Fibroblast of peridontal ligament (primary cell): ENCODE data around the gene CNOT4.
"Not testable (repeated sequence)": the region's sequence is repeated elsewhere in the genome, so short reads cannot be mapped to it uniquely, and the experiment has no call there.

ENCODE experiments used
- DNase-seq: peaks from one replicate; pipeline ENCODE4 v3.0.0-alpha.2; 2010; ENCODE audit errors: extremely low read depth

Gene CNOT4

GRCh38 chr7:135364206-135364605 is 145.7 kb downstream of the CNOT4 start:
- DNase-seq = no peak

DNA sequence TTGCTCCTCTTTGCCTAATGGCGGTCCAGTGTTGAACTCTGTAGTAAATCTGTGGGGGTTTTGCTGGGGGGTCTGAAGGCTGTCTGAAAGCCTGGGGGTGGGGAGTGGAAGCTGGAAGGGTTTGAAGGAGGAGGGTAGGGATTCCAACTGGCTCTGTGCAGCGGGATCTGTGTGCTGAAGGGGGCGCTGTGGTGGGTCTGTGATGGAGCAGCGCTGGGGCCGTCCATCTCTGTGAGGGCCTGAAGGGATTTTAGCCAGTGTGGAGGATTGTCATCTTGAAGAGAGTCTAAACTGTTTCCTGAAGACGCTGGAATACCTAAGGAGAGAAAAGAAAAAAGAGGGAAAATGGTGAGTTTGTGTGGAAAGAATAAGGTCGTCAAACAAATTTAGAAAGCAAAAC is 147.0 kb downstream of the CNOT4 start:
- no peak for DNase-seq

DNA sequence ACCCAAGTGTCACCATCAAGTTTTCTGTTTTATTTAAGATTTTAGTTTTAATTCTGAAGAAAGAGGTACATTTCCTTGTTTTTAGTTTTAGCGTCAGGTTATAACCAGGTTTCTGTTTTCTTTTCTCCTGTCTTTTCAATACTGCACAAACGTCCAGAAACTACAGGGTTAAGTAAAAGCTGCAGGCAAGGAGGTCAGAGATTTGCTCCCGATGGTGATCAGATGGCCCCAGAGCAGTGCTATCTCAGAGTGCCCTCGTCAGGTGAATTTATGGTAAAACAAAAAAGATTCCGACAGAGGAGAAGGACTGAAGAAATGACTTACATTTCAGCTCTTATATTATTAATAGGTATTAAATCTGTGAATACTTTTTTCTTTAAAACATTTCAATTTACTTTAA is 148.1 kb downstream of the CNOT4 start:
- DNase-seq = no peak

DNA sequence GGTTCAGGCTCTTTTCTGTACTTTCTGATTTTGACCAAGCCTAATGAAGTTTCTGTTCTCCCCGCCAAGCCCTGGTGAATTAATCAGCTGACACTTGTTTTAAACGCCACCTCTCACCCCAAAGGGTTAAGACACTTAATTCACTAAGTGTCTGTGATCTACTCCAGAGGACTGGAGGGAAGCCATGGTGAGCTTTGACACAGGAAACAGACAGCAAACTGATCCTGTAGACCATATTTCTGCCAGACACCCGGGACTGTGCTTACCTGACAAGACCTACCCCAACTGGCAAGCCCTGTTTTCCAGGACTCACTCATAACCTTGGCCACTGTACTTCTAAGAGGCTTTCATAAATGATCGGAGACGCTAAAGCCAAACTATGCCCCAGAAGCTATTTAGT is 150.3 kb downstream of the CNOT4 start:
- DNase-seq = no peak

DNA sequence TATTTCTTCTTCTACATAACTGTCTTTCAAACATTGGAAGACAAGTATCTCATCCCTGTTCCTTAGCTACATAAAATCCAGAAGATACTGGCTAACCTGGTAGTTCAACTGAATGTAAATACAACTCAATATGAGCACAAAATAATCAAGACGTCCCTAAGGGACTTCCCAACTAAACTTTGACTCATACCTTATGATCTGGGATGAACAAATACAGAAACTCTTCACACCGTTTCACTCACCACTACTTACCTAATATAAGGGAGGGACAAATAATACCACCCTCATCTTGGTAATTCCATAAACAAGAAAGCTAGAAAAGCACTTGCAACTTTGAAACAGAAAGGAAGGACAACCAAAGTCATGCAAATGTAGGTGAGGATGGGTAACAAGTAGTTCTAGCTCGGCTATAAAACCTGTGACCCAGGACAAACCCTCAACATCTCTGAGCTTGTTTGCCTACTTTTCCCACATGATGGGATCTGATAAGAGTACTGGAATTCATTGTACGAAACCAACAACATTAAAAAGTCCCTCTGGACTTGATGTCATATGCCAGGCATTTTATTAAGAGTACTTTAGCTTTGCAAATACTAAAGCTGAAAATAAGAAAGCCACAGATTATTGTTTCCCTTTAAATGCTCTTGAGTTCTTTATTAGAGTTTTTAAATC is 154.4 kb downstream of the CNOT4 start:
- no peak for DNase-seq

GRCh38 chr7:135353832-135354231 is 156.1 kb downstream of the CNOT4 start:
- no peak for DNase-seq

DNA sequence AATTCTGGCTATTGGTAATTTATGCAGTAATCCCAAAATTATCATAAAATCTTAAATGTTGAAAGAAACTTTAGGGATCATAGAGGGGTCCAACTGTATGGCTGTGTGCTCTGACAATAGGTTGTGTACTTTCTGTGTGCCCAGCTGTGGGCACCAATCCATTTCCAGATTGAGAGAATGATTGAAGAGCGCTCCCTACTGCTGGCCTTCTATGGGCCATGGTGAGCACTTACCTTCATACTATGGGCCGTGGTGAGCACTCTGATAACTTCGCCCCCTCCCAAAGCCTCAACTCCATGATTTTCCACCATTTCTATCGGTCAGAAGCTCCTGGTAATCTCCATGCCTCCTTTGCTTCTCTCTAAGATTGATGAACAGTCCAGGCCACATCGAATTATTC is 157.6 kb downstream of the CNOT4 start:
- DNase-seq = no peak

- not testable (repeated sequence) for DNase-seq
Measured at GRCh38 chr7:135351070-135351469, 158.8 kb downstream of the CNOT4 start.

- no peak for DNase-seq
Measured at GRCh38 chr7:135349746-135350145, 160.2 kb downstream of the CNOT4 start.

- no peak for DNase-seq
Measured at GRCh38 chr7:135348493-135348892, 161.4 kb downstream of the CNOT4 start.

GRCh38 chr7:135343361-135343760 is 166.5 kb downstream of the CNOT4 start:
- no peak for DNase-seq

DNA sequence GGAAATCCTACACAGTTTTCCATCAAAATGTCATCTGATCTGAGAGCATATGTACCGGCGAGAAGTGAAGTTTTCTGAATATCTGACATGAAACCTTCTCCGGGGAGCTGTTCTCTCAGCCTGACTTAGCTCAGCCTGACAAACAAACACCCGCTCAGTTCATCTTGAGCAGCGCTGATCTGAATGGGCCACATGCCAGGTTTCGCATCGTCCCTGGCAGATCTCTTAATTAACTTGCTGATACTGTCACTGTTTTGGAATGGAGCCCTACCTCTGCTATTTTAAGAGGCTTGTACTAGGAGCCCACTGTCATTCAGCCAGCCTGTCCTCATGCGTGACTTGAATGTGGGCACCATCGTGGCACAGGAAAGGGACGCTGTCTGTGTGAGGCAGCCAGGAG is 167.0 kb downstream of the CNOT4 start:
- DNase-seq = no peak

GRCh38 chr7:135341049-135341448 is 168.9 kb downstream of the CNOT4 start:
- no peak for DNase-seq

DNA sequence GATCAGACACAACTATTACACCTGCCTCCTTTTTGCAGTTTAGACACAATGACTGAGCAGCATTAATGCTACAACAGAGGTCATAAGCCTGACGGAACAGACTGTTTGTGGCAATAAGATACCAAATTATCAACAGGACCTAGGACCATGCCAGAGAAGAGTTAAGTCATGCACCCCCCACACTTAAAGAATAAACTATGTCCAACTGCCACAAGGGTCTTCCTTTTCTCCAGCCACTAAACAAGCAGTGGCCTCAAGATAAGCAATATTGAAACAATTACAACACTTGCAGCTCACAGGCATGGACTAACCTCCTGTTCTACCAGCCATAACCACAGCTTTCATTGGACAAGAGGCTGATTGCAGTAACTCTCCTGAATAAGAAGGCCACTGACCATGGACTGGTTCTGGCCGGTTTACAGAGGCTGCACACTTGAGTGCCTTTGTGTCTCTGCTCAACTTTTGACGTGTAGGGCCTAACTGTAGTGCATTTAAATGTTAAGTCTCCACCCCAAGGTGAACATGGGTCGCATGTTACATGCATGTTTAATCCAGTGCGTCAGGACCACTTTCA is 171.8 kb downstream of the CNOT4 start:
- no peak for DNase-seq

GRCh38 chr7:135337506-135337905 is 172.4 kb downstream of the CNOT4 start:
- no peak for DNase-seq

DNA sequence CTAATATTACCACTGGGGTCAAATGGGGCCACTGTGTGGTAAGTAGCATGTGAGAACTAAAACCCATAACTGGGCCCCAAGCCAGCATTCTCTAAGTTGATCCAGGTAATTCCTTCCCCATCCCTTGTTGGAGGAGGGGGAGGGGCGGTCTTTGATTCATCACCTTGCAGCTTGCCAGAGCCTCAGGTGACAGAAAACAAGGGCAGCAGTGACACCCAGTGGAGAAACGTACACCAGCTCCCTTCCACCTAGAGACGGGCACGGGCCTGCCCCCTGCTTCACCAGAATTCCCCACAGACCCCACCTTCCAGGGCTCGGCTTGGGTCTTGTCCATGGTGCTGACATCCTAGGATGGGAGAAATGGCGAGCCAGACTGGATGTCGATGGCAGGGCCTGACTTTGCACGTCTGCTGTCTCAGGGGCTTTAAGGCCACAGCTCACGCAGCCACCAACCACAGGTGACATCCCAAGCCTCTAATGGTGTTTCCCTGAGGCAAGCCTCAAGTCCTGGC is 174.2 kb downstream of the CNOT4 start:
- DNase-seq = peak; percentile 5

GRCh38 chr7:135334830-135335543 is 174.9 kb downstream of the CNOT4 start:
- DNase-seq = no peak

DNA sequence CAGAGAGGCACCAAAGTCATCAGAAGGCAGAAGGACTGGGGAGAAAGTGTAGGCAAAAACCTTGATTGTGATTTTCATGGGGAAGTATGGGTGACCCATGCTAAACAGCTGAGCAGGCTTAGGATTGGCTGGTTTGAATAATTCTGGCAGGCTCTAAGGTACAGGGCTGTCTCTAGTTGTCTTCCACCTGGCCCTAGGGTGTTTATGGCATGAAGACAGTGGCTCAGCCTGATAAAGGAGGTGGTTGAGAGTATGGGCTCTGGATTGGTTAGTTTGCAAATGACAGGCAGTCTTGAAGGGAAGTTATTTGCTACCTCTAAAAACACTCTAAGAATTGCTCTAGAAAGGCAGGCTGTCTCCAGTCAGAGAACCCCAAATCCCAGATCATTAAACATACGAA is 176.0 kb downstream of the CNOT4 start:
- no peak for DNase-seq

GRCh38 chr7:135333200-135333599 is 176.7 kb downstream of the CNOT4 start:
- no peak for DNase-seq

DNA sequence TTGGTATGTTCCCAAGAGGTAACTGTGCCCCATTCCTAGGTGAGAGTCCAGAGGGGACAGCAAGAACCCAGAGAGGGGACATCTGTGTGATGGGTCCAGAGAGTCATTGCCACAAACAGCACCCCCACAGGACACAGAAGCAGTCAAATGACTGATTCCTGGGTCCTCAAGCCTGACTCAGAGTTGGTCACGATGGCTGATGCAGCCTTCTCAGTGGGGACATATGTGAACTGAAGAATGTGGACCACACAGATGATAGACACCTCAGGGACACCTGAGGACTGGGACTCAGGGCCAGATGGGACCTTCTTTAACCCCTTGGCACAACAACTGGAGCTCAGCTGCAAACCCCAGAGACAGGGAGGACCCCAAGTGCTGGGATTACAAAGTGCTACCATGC is 179.8 kb downstream of the CNOT4 start:
- DNase-seq = no peak

DNA sequence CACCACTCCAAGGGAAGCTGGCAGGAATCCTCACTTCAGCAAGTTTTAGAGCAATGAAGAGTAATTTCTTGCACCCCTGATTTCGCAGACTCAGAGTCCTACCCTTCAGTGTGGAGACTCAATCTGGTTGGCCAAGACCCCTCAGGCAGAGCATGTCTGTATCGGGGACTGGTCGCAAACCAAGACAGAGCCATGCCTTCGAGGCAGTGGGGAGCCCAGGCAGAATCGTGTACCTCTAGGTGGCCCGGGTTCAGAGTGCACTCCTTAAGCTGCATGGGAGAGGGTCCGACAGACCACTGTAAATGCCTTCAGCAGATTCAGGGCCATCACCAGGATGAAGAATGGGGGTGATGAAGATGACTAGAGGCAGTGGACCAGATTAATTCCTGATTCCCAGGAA is 181.4 kb downstream of the CNOT4 start:
- no peak for DNase-seq

- DNase-seq = no peak
Measured at GRCh38 chr7:135328053-135328452, 181.8 kb downstream of the CNOT4 start.

DNA sequence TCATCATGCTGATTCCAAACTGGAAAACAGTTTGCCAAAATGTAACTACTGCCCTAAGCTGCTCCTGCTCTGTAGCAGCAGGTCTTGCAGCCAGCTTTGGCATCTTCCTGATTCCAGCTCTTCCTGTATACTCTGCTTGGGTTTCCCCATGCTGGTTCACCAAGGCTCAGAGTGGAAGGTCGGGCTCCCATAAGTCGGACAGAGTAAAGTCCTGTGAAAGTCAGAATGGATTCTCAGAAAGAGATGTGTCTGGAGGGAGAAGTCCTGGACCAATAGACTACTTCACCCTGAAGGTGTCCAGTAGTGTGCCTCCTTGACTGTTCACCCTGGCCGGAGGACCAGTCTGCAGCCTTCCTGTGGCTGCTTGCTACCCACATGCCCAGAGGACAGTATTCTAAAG is 182.4 kb downstream of the CNOT4 start:
- no peak for DNase-seq
